Measurements from ENCODE around the gene RANBP1.

The RANBP1 gene

DNA sequence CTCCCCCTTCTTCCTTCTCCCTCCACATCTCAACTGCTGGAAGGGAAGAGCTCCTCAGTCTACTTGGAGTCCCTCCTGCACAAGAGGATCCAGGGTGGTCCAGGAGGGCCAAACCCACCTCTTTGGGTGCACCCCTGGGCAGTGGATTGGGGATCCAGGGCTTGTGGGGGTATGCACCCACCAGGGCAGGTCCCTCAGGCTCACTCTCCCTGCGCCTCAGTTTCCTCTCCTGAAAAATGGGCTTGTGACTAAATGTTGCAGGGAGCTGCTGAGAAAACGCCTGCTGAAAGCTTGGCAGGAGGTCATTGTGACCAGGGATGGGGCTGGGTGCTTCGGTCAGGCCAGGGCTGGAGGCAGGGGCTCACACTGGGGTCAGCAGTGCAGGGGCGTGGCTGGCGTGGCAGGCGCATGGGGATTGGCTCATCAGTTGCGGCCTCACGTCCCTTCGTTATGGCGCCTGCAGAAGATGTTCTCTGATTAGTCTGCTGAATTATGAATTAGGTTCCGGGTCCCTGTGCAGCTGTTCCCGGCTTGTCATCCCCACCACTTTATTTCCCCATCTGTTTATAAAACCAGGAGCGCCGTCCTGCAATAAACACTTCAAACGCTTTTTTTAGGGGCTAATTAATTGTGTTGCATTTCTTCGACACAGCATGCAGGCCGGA lies 60.6 kb downstream of the RANBP1 start:
- no peak for DNase-seq

Measured in NCI-H1048 (cell line).